Muscle layer of colon (tissue), 2 donors: ENCODE measurements around the gene TRIM7.

Experiments used
- H3K27ac ChIP-seq: one replicate; pipeline ENCODE4 v1.7.0; 2013; ENCODE audit warnings: low read depth, mild to moderate bottlenecking, low read length, moderate library complexity
- H3K27me3 ChIP-seq, 2 donors: one replicate each; pipeline ENCODE4 v1.7.0; 2013; ENCODE audit warnings: low read length in 2 of 2, mild to moderate bottlenecking in 2 of 2; ENCODE audit not compliant: insufficient read depth in 2 of 2, control insufficient read depth in 1 of 2
- H3K36me3 ChIP-seq: one replicate; pipeline ENCODE4 v1.7.0; 2013; ENCODE audit warnings: mild to moderate bottlenecking, low read length; ENCODE audit not compliant: insufficient read depth
- H3K4me1 ChIP-seq: one replicate; pipeline ENCODE4 v1.7.0; 2013; ENCODE audit warnings: mild to moderate bottlenecking, low read length; ENCODE audit not compliant: insufficient read depth
- H3K4me3 ChIP-seq, 2 donors: one replicate each; pipeline ENCODE4 v1.7.0; 2013; ENCODE audit warnings: low read length in 2 of 2, low read depth in 1 of 2, mild to moderate bottlenecking in 1 of 2, moderate library complexity in 1 of 2
- H3K9ac ChIP-seq: one replicate; pipeline ENCODE4 v1.7.0; 2013; ENCODE audit warnings: low read length
- H3K9me3 ChIP-seq: one replicate; pipeline ENCODE4 v1.7.0; 2013; ENCODE audit warnings: mild to moderate bottlenecking, low read length
- donor health status: abdominal sarcoma.
- donor health status: Adenocarcinoma of cecum.

TRIM7 gene

GRCh38 chr5:181195249-181195761 is 9.7 kb downstream of the TRIM7 start:
- no peak overlapping the region for H3K4me3 ChIP-seq
- H3K36me3 ChIP-seq = no peaks in the 10 kb centered on the region
- no peak overlapping the region for H3K27ac ChIP-seq
- H3K9me3 ChIP-seq = no peaks in the 10 kb centered on the region
- no peaks in the 10 kb centered on the region for H3K27me3 ChIP-seq
- H3K9ac ChIP-seq = no peak overlapping the region
- H3K4me1 ChIP-seq = peaks cover 7% of the 10 kb centered on the region

GRCh38 chr5:181194489-181195248 is 10.3 kb downstream of the TRIM7 start:
- Histone ChIP-seq H3K27ac (no peak overlapping the region), H3K9me3 (no peaks in the 10 kb centered on the region), H3K4me1 (peaks cover 7% of the 10 kb centered on the region), H3K27me3 (no peaks in the 10 kb centered on the region), H3K36me3 (no peaks in the 10 kb centered on the region), H3K4me3 (no peak overlapping the region), H3K9ac (no peak overlapping the region)

GRCh38 chr5:181193656-181194055 is 11.3 kb downstream of the TRIM7 start:
- no peaks in the 10 kb centered on the region for H3K27me3 ChIP-seq
- no peak overlapping the region for H3K9ac ChIP-seq
- peaks cover 7% of the 10 kb centered on the region for H3K4me1 ChIP-seq
- no peaks in the 10 kb centered on the region for H3K9me3 ChIP-seq
- H3K36me3 ChIP-seq = no peaks in the 10 kb centered on the region
- no peak overlapping the region for H3K4me3 ChIP-seq
- H3K27ac ChIP-seq = no peak overlapping the region

- H3K9ac ChIP-seq = peak overlapping the region; percentile 53
- no peaks in the 10 kb centered on the region for H3K9me3 ChIP-seq
- H3K4me3 ChIP-seq = peak overlapping the region; percentile 59 to 94
- no peaks in the 10 kb centered on the region for H3K36me3 ChIP-seq
- H3K27ac ChIP-seq = peak overlapping the region; percentile 64
- H3K4me1 ChIP-seq = peaks cover 11% of the 10 kb centered on the region
- no peaks in the 10 kb centered on the region for H3K27me3 ChIP-seq
Measured at GRCh38 chr5:181192337-181193046, 12.5 kb downstream of the TRIM7 start.

GRCh38 chr5:181191526-181192336 is 13.3 kb downstream of the TRIM7 start:
- H3K9ac ChIP-seq = peak overlapping the region; percentile 53
- no peaks in the 10 kb centered on the region for H3K36me3 ChIP-seq
- H3K9me3 ChIP-seq = no peaks in the 10 kb centered on the region
- H3K4me3 ChIP-seq = peak overlapping the region; percentile 73 to 94
- H3K4me1 ChIP-seq = peaks cover 13% of the 10 kb centered on the region
- peak overlapping the region; percentile 64 for H3K27ac ChIP-seq
- no peaks in the 10 kb centered on the region for H3K27me3 ChIP-seq

- Histone ChIP-seq H3K9me3 (no peaks in the 10 kb centered on the region), H3K9ac (peak overlapping the region; percentile 53), H3K4me1 (peaks cover 13% of the 10 kb centered on the region), H3K4me3 (peak overlapping the region; percentile 73 to 94), H3K27me3 (no peaks in the 10 kb centered on the region), H3K27ac (peak overlapping the region; percentile 64), H3K36me3 (no peaks in the 10 kb centered on the region)
Measured at GRCh38 chr5:181190711-181191525, 14.1 kb downstream of the TRIM7 start.

- peak overlapping the region; percentile 73 to 94 for H3K4me3 ChIP-seq
- H3K9me3 ChIP-seq = no peaks in the 10 kb centered on the region
- peak overlapping the region; percentile 63 for H3K9ac ChIP-seq
- H3K4me1 ChIP-seq = peaks cover 13% of the 10 kb centered on the region
- no peaks in the 10 kb centered on the region for H3K36me3 ChIP-seq
- peak overlapping the region; percentile 64 for H3K27ac ChIP-seq
- no peaks in the 10 kb centered on the region for H3K27me3 ChIP-seq
Measured at GRCh38 chr5:181189962-181190710, 14.9 kb downstream of the TRIM7 start.

- Histone ChIP-seq H3K27me3 (no peaks in the 10 kb centered on the region), H3K27ac (peak overlapping the region; percentile 64), H3K9me3 (no peaks in the 10 kb centered on the region), H3K36me3 (no peaks in the 10 kb centered on the region), H3K4me3 (peak overlapping the region; percentile 73 to 94), H3K9ac (peak overlapping the region; percentile 63), H3K4me1 (peaks cover 13% of the 10 kb centered on the region)
Measured at GRCh38 chr5:181189363-181189961, 15.5 kb downstream of the TRIM7 start.

GRCh38 chr5:181188700-181189362 is 16.2 kb downstream of the TRIM7 start:
- Histone ChIP-seq H3K4me3 (peak overlapping the region; percentile 73 to 94), H3K9me3 (no peaks in the 10 kb centered on the region), H3K27ac (peak overlapping the region; percentile 64)

More at GRCh38 chr5:181188700-181189362, 16.2 kb downstream of the TRIM7 start:
- Histone ChIP-seq H3K9ac (peak overlapping the region; percentile 63), H3K27me3 (no peaks in the 10 kb centered on the region), H3K4me1 (peaks cover 13% of the 10 kb centered on the region), H3K36me3 (no peaks in the 10 kb centered on the region)
